Adrenal gland (tissue), 5 donors: ENCODE measurements around the gene PRKAG3.

ENCODE experiments used
- CTCF ChIP-seq, 6 experiments: fragments of 450-650 bp in 4 of 6; fragments of 200-600 bp in 2 of 6; sonication (generic) in 1 of 6; IDR thresholded peaks; 1 replicate in 5 of 6; 2 replicates in 1 of 6; pipeline versions ENCODE4 v1.5.1 to v1.8.0; 2016 to 2021; ENCODE audit warnings: antibody characterized with exemption in 6 of 6, mild to moderate bottlenecking in 2 of 6, moderate library complexity in 1 of 6
- POLR2A ChIP-seq, 2 donors: fragments of 450-650 bp; IDR thresholded peaks; one replicate each; pipeline ENCODE4 v1.6.1; 2017; ENCODE audit warnings: antibody characterized with exemption in 2 of 2, mild to moderate bottlenecking in 2 of 2, moderate library complexity in 1 of 2
- donor health status: DM: no; HTN: no; CAD: no.

- TF ChIP-seq CTCF (IDR thresholded peaks at IDR 0.05) (no peak), POLR2A (IDR thresholded peaks at IDR 0.05) (no peak)
Observed at GRCh38 chr2:218824004-218824403, 7.6 kb downstream of the PRKAG3 start.
